HEK293 (cell line): ENCODE results near the gene DRC7.

ENCODE experiments used
- PATZ1 ChIP-seq: fragments of 450-650 bp; formaldehyde crosslinking; IDR thresholded peaks from 2 replicates; pipeline ENCODE4 v1.5.1; 2016; ENCODE audit warnings: missing biosample characterization, missing genetic modification characterization
- PRDM10 ChIP-seq: fragments of 450-650 bp; formaldehyde crosslinking; IDR thresholded peaks from 2 replicates; pipeline ENCODE4 v1.5.1; 2016; ENCODE audit warnings: missing biosample characterization, missing genetic modification characterization
- RBAK ChIP-seq: fragments of 450-650 bp; formaldehyde crosslinking; IDR thresholded peaks from 2 replicates; pipeline ENCODE4 v1.5.1; 2016; ENCODE audit warnings: missing biosample characterization, missing genetic modification characterization
- REST ChIP-seq: fragments of 450-650 bp; formaldehyde crosslinking; IDR thresholded peaks from 2 replicates; pipeline ENCODE4 v1.5.1; 2016; ENCODE audit warnings: missing biosample characterization, missing genetic modification characterization
- ZBTB1 ChIP-seq: fragments of 450-650 bp; formaldehyde crosslinking; IDR thresholded peaks from 2 replicates; pipeline ENCODE4 v1.5.1; 2016; ENCODE audit warnings: missing biosample characterization, missing genetic modification characterization
- ZIC2 ChIP-seq: fragments of 450-650 bp; formaldehyde crosslinking; IDR thresholded peaks from 2 replicates; pipeline ENCODE4 v1.5.1; 2016; ENCODE audit warnings: missing biosample characterization, missing genetic modification characterization
- ZNF292 ChIP-seq: fragments of 450-650 bp; formaldehyde crosslinking; IDR thresholded peaks from 2 replicates; pipeline ENCODE4 v1.5.1; 2016; ENCODE audit warnings: low read depth, missing biosample characterization, missing genetic modification characterization, borderline replicate concordance
- ZNF350 ChIP-seq: fragments of 450-650 bp; formaldehyde crosslinking; IDR thresholded peaks from 2 replicates; pipeline ENCODE4 v1.5.0; 2017; ENCODE audit warnings: missing biosample characterization, mild to moderate bottlenecking, missing genetic modification characterization
- TF ChIP-seq, protein P1 (sequence below): fragments of 450-650 bp; formaldehyde crosslinking; IDR thresholded peaks from 2 replicates; pipeline ENCODE4 v1.5.1; 2016; ENCODE audit warnings: missing biosample characterization, missing genetic modification characterization
- TF ChIP-seq, protein P2 (sequence below): sonication (generic); formaldehyde crosslinking; IDR thresholded peaks from 2 replicates; pipeline ENCODE4 v1.8.1; 2022; ENCODE audit warnings: mild to moderate bottlenecking, moderate library complexity, missing genetic modification reagents
- TF ChIP-seq, protein P3 (sequence below): fragments of 450-650 bp; formaldehyde crosslinking; optimal IDR thresholded peaks from 2 replicates; pipeline ENCODE3; 2016; ENCODE audit warnings: missing biosample characterization, mild to moderate bottlenecking, missing genetic modification characterization

GRCh38 chr16:57687363-57687929 is 7.2 kb upstream of the DRC7 start:
- TF ChIP-seq, protein P1, sequence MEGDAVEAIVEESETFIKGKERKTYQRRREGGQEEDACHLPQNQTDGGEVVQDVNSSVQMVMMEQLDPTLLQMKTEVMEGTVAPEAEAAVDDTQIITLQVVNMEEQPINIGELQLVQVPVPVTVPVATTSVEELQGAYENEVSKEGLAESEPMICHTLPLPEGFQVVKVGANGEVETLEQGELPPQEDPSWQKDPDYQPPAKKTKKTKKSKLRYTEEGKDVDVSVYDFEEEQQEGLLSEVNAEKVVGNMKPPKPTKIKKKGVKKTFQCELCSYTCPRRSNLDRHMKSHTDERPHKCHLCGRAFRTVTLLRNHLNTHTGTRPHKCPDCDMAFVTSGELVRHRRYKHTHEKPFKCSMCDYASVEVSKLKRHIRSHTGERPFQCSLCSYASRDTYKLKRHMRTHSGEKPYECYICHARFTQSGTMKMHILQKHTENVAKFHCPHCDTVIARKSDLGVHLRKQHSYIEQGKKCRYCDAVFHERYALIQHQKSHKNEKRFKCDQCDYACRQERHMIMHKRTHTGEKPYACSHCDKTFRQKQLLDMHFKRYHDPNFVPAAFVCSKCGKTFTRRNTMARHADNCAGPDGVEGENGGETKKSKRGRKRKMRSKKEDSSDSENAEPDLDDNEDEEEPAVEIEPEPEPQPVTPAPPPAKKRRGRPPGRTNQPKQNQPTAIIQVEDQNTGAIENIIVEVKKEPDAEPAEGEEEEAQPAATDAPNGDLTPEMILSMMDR (tag by site-specific recombination) = no peak
- no peak for TF ChIP-seq REST (tag by site-specific recombination)
- no peak for TF ChIP-seq ZNF350
- TF ChIP-seq, protein P2, sequence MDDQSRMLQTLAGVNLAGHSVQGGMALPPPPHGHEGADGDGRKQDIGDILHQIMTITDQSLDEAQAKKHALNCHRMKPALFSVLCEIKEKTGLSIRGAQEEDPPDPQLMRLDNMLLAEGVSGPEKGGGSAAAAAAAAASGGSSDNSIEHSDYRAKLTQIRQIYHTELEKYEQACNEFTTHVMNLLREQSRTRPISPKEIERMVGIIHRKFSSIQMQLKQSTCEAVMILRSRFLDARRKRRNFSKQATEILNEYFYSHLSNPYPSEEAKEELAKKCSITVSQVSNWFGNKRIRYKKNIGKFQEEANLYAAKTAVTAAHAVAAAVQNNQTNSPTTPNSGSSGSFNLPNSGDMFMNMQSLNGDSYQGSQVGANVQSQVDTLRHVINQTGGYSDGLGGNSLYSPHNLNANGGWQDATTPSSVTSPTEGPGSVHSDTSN (CRISPR knock-in tag) = no peak
- TF ChIP-seq, protein P3, sequence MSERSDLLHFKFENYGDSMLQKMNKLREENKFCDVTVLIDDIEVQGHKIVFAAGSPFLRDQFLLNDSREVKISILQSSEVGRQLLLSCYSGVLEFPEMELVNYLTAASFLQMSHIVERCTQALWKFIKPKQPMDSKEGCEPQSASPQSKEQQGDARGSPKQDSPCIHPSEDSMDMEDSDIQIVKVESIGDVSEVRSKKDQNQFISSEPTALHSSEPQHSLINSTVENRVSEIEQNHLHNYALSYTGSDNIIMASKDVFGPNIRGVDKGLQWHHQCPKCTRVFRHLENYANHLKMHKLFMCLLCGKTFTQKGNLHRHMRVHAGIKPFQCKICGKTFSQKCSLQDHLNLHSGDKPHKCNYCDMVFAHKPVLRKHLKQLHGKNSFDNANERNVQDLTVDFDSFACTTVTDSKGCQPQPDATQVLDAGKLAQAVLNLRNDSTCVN (tag by site-specific recombination) = no peak
- no peak for TF ChIP-seq RBAK
- no peak for TF ChIP-seq ZIC2 (tag by site-specific recombination)
- no peak for TF ChIP-seq PATZ1 (tag by site-specific recombination)
- no peak for TF ChIP-seq PRDM10
- TF ChIP-seq ZBTB1 (tag by site-specific recombination) = no peak
- TF ChIP-seq ZNF292 = no peak
